Measurements from ENCODE around the gene GALM. TPM values are rescaled to one million over a fixed set of nuclear protein-coding genes. Genes with fewer than 3 reads are reported as not detected.
"Not testable (repeated sequence)": the region's sequence is repeated elsewhere in the genome, so short reads cannot be mapped to it uniquely, and the experiment has no call there.

Gene GALM
- total RNA-seq, 1 donor from 2014 or later = 4.1 TPM

GRCh38 chr2:38708900-38709566 lies 43.1 kb downstream of the GALM start:
- DNase-seq (ENCODE audit: extremely low read depth, low read depth, low spot score) = no peak

- no peak for DNase-seq (ENCODE audit: extremely low read depth, low read depth, low spot score)
These were observed 43.8 kb downstream of the GALM start for GRCh38 chr2:38709567-38710194.

GRCh38 chr2:38711558-38711957 lies 45.6 kb downstream of the GALM start:
- no peak for DNase-seq (ENCODE audit: extremely low read depth, low read depth, low spot score)

GRCh38 chr2:38712413-38712812 lies 46.5 kb downstream of the GALM start:
- DNase-seq (ENCODE audit: extremely low read depth, low read depth, low spot score) = no peak

- DNase-seq (ENCODE audit: extremely low read depth, low read depth, low spot score) = no peak
These were observed 47.0 kb downstream of the GALM start for GRCh38 chr2:38712871-38713270.

- DNase-seq (ENCODE audit: extremely low read depth, low read depth, low spot score) = no peak
These were observed 47.4 kb downstream of the GALM start for GRCh38 chr2:38713338-38713737.

- not testable (repeated sequence) for DNase-seq (ENCODE audit: extremely low read depth, low read depth, low spot score)
These were observed 49.0 kb downstream of the GALM start for GRCh38 chr2:38714941-38715340.

- no peak for DNase-seq (ENCODE audit: extremely low read depth, low read depth, low spot score)
These were observed 50.3 kb downstream of the GALM start for GRCh38 chr2:38716185-38716584.

GRCh38 chr2:38718601-38719000 lies 52.7 kb downstream of the GALM start:
- no peak for DNase-seq (ENCODE audit: extremely low read depth, low read depth, low spot score)

GRCh38 chr2:38719706-38720105 lies 53.8 kb downstream of the GALM start:
- DNase-seq (ENCODE audit: extremely low read depth, low read depth, low spot score) = no peak

- no peak for DNase-seq (ENCODE audit: extremely low read depth, low read depth, low spot score)
These were observed 54.8 kb downstream of the GALM start for GRCh38 chr2:38720613-38721241.

- no peak for DNase-seq (ENCODE audit: extremely low read depth, low read depth, low spot score)
These were observed 56.6 kb downstream of the GALM start for GRCh38 chr2:38722271-38723061.

- no peak for DNase-seq (ENCODE audit: extremely low read depth, low read depth, low spot score)
These were observed 57.3 kb downstream of the GALM start for GRCh38 chr2:38723173-38723572.

GRCh38 chr2:38727661-38728060 lies 61.7 kb downstream of the GALM start:
- no peak for DNase-seq (ENCODE audit: extremely low read depth, low read depth, low spot score)

GRCh38 chr2:38728694-38729093 lies 62.8 kb downstream of the GALM start:
- no peak for DNase-seq (ENCODE audit: extremely low read depth, low read depth, low spot score)

- DNase-seq (ENCODE audit: extremely low read depth, low read depth, low spot score) = no peak
These were observed 65.2 kb downstream of the GALM start for GRCh38 chr2:38731090-38731489.

- DNase-seq (ENCODE audit: extremely low read depth, low read depth, low spot score) = no peak
These were observed 65.8 kb downstream of the GALM start for GRCh38 chr2:38731684-38732221.

- DNase-seq (ENCODE audit: extremely low read depth, low read depth, low spot score) = no peak
These were observed 67.5 kb downstream of the GALM start for GRCh38 chr2:38733300-38733971.

GRCh38 chr2:38734299-38735058 lies 68.6 kb downstream of the GALM start:
- DNase-seq (ENCODE audit: extremely low read depth, low read depth, low spot score) = no peak

- no peak for DNase-seq (ENCODE audit: extremely low read depth, low read depth, low spot score)
These were observed 70.0 kb downstream of the GALM start for GRCh38 chr2:38735999-38736320.

Data from glomerular endothelial cell (primary cell).